Measurements from ENCODE around the gene CCBE1.

DNA sequence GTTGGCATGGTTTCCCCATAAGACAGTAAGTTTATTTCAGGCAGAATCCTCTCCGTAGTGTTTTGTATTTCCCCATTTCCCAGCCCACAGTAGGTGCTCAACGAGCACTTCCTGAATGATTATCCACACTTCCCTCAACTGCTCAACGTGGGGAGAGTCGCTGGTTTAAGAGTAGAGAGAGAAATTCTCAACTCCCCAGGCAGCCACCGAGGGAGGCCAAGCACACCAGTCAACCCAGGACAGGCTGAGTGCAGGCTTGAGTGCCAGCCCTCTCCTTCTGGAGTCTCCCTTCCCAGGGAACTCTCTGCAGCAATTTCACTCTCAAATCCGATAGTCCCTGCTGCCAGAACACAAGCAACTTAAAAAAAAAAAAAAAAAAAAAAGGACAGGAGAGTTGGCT, 246.2 kb downstream of the CCBE1 start:
- TF ChIP-seq FOXM1 (IDR thresholded peaks at IDR 0.05; ENCODE audit: low read depth), result no peak
- TF ChIP-seq, protein P1, sequence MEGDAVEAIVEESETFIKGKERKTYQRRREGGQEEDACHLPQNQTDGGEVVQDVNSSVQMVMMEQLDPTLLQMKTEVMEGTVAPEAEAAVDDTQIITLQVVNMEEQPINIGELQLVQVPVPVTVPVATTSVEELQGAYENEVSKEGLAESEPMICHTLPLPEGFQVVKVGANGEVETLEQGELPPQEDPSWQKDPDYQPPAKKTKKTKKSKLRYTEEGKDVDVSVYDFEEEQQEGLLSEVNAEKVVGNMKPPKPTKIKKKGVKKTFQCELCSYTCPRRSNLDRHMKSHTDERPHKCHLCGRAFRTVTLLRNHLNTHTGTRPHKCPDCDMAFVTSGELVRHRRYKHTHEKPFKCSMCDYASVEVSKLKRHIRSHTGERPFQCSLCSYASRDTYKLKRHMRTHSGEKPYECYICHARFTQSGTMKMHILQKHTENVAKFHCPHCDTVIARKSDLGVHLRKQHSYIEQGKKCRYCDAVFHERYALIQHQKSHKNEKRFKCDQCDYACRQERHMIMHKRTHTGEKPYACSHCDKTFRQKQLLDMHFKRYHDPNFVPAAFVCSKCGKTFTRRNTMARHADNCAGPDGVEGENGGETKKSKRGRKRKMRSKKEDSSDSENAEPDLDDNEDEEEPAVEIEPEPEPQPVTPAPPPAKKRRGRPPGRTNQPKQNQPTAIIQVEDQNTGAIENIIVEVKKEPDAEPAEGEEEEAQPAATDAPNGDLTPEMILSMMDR (IDR thresholded peaks at IDR 0.05), result no peak
- no peak for TF ChIP-seq FOSL2 (IDR thresholded peaks at IDR 0.05; ENCODE audit: borderline replicate concordance, low read depth)
- no peak for TF ChIP-seq YY1 (IDR thresholded peaks at IDR 0.05; ENCODE audit: low read depth)
- TF ChIP-seq TAF1 (IDR thresholded peaks at IDR 0.05; ENCODE audit: borderline replicate concordance, low read depth, low read length), result no peak
